NCI-H128 (cell line): ENCODE measurements around the gene UMOD.

Experiments
- DNase-seq: peaks from one replicate; lab custom pipeline; 2025; ENCODE audit not compliant: unreplicated experiment; lab: John Stamatoyannopoulos, UW

Gene UMOD

GRCh38 chr16:20352615-20353014 is at the start of gene UMOD:
TSS of gene UMOD (minus strand) at chr16:20352715. CDS start at chr16:20350737, 1,978 bp downstream.
- no peak for DNase-seq

- no peak for DNase-seq
These were observed 49.0 kb upstream of the UMOD start for GRCh38 chr16:20401475-20402016.

- DNase-seq: no peak
These were observed 48.6 kb upstream of the UMOD start for GRCh38 chr16:20401066-20401465.

GRCh38 chr16:20399185-20399584 is 46.7 kb upstream of the UMOD start:
- no peak for DNase-seq

- no peak for DNase-seq
These were observed 46.1 kb upstream of the UMOD start for GRCh38 chr16:20398603-20399002.

- DNase-seq: no peak
These were observed 45.1 kb upstream of the UMOD start for GRCh38 chr16:20397468-20398074.

- DNase-seq: no peak
These were observed 44.4 kb upstream of the UMOD start for GRCh38 chr16:20396846-20397467.

GRCh38 chr16:20395946-20396345 is 43.4 kb upstream of the UMOD start:
- DNase-seq: no peak

- DNase-seq: no peak
These were observed 41.5 kb upstream of the UMOD start for GRCh38 chr16:20393801-20394577.

GRCh38 chr16:20391045-20391444 is 38.5 kb upstream of the UMOD start:
- no peak for DNase-seq

- DNase-seq: no peak
These were observed 36.3 kb upstream of the UMOD start for GRCh38 chr16:20388854-20389253.

GRCh38 chr16:20387978-20388377 is 35.5 kb upstream of the UMOD start:
- DNase-seq: no peak

GRCh38 chr16:20385844-20386832 is 33.6 kb upstream of the UMOD start:
- DNase-seq: no peak

- peak; percentile 65 for DNase-seq
These were observed 30.9 kb upstream of the UMOD start for GRCh38 chr16:20383106-20384029.

- no peak for DNase-seq
These were observed 29.9 kb upstream of the UMOD start for GRCh38 chr16:20382202-20382948.

- DNase-seq: no peak
These were observed 28.3 kb upstream of the UMOD start for GRCh38 chr16:20380782-20381181.

- no peak for DNase-seq
These were observed 24.7 kb upstream of the UMOD start for GRCh38 chr16:20377181-20377580.

GRCh38 chr16:20372701-20373100 is 20.2 kb upstream of the UMOD start:
- DNase-seq: no peak

- no peak for DNase-seq
These were observed 17.0 kb upstream of the UMOD start for GRCh38 chr16:20369452-20370054.
